MM.1S (cell line): ENCODE data around the gene RWDD4.

Source experiments
- CTCF ChIP-seq: fragments of 300-600 bp; sonication (generic); IDR thresholded peaks from 2 replicates; pipeline ENCODE4 v1.5.1; 2016; ENCODE audit warnings: antibody characterized with exemption, low read length, mixed read lengths
- EZH2phosphoT487 ChIP-seq: fragments of 300-600 bp; sonication (generic); IDR thresholded peaks from 2 replicates; pipeline ENCODE4 v1.6.1; 2018; ENCODE audit warnings: antibody characterized with exemption, low read length

DNA sequence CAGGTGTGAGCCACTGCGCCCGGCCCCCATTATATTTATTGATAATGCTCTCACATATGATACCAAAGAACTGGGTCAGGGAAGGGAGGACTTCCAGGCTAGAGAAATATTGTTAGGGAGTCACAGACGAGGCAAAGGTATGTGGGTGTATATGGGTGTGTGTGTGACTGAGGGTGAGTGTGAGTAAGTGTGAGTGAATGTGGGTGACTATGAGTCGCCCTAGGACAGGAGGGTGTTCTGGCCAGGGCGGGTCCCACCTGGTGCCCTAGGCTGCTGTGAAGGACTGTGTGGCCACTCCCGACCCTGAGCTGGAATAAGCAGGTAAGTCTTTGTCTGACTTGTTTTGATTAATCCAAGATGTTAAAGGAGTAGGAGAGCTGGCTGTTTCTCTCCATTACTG lies 34.4 kb downstream of the RWDD4 start:
- TF ChIP-seq CTCF: no peak
- no peak for TF ChIP-seq EZH2phosphoT487
